Measurements from ENCODE around the gene RILPL2.

Gene RILPL2

GRCh38 chr12:123404581-123404980, 31.9 kb downstream of the RILPL2 start:
- no peak overlapping the region for H3K4me3 ChIP-seq
- H3K4me1 ChIP-seq = 0 out of 2 replicates have a peak, but pooled peaks cover 7% of the 10 kb centered on the region
- H3K9ac ChIP-seq = no peak overlapping the region

GRCh38 chr12:123401753-123402683, 34.5 kb downstream of the RILPL2 start:
- no peak for TF ChIP-seq Cebpa-rat (IDR thresholded peaks at IDR 0.05)
- Histone ChIP-seq H3K27me3 (no peaks in the 10 kb centered on the region), H3K27ac (no peak overlapping the region), H3K36me3 (peaks cover 93% of the 10 kb centered on the region), H4K20me1 (peaks cover 90% of the 10 kb centered on the region), H3K9me3 (no peaks in the 10 kb centered on the region), H3K9ac (0 out of 2 replicates have a peak overlapping the region, but pooled peaks have one; percentile 1), H3K4me1 (0 out of 2 replicates have a peak, but pooled peaks cover 7% of the 10 kb centered on the region), H3K4me2 (no peak overlapping the region), H3K4me3 (no peak overlapping the region)

More at GRCh38 chr12:123404581-123404980, 31.9 kb downstream of the RILPL2 start:
- Histone ChIP-seq H3K9me3 (no peaks in the 10 kb centered on the region), H4K20me1 (peaks cover 68% of the 10 kb centered on the region), H3K27ac (no peak overlapping the region), H3K4me2 (no peak overlapping the region), H3K27me3 (no peaks in the 10 kb centered on the region), H3K36me3 (peaks cover 87% of the 10 kb centered on the region)
- no peak for TF ChIP-seq Cebpa-rat (IDR thresholded peaks at IDR 0.05)

- peaks cover 93% of the 10 kb centered on the region for H3K36me3 ChIP-seq
- H4K20me1 ChIP-seq = peaks cover 89% of the 10 kb centered on the region
- no peak overlapping the region for H3K27ac ChIP-seq
- no peak for TF ChIP-seq Cebpa-rat (IDR thresholded peaks at IDR 0.05)
- no peak overlapping the region for H3K4me2 ChIP-seq
- 0 out of 2 replicates have a peak, but pooled peaks cover 3% of the 10 kb centered on the region for H3K4me1 ChIP-seq
- no peaks in the 10 kb centered on the region for H3K27me3 ChIP-seq
- no peak overlapping the region for H3K4me3 ChIP-seq
- H3K9me3 ChIP-seq = no peaks in the 10 kb centered on the region
- H3K9ac ChIP-seq = no peak overlapping the region
Measured at GRCh38 chr12:123399255-123399617, 37.2 kb downstream of the RILPL2 start.

- Histone ChIP-seq H3K27ac (no peak overlapping the region), H4K20me1 (peaks cover 89% of the 10 kb centered on the region), H3K9ac (no peak overlapping the region), H3K9me3 (no peaks in the 10 kb centered on the region), H3K4me1 (no peaks in the 10 kb centered on the region), H3K27me3 (no peaks in the 10 kb centered on the region), H3K36me3 (peaks cover 93% of the 10 kb centered on the region), H3K4me3 (no peak overlapping the region), H3K4me2 (no peak overlapping the region)
- TF ChIP-seq Cebpa-rat (IDR thresholded peaks at IDR 0.05) = no peak
Measured at GRCh38 chr12:123398550-123399254, 37.8 kb downstream of the RILPL2 start.

- H3K4me1 ChIP-seq = no peaks in the 10 kb centered on the region
- no peak overlapping the region for H3K4me2 ChIP-seq
- no peak for TF ChIP-seq Cebpa-rat (IDR thresholded peaks at IDR 0.05)
- H3K9ac ChIP-seq = no peak overlapping the region
- H3K36me3 ChIP-seq = peaks cover 93% of the 10 kb centered on the region
- H3K27me3 ChIP-seq = no peaks in the 10 kb centered on the region
- H3K4me3 ChIP-seq = no peak overlapping the region
- H3K27ac ChIP-seq = no peak overlapping the region
- peaks cover 88% of the 10 kb centered on the region for H4K20me1 ChIP-seq
- no peaks in the 10 kb centered on the region for H3K9me3 ChIP-seq
Measured at GRCh38 chr12:123398177-123398549, 38.3 kb downstream of the RILPL2 start.

- no peak for TF ChIP-seq Cebpa-rat (IDR thresholded peaks at IDR 0.05)
- Histone ChIP-seq H4K20me1 (peaks cover 87% of the 10 kb centered on the region), H3K36me3 (peaks cover 93% of the 10 kb centered on the region)
Measured at GRCh38 chr12:123397400-123397799, 39.1 kb downstream of the RILPL2 start.

GRCh38 chr12:123396954-123397353, 39.5 kb downstream of the RILPL2 start:
- H3K4me1 ChIP-seq = no peaks in the 10 kb centered on the region
- H3K9ac ChIP-seq = no peak overlapping the region
- no peaks in the 10 kb centered on the region for H3K27me3 ChIP-seq
- peaks cover 86% of the 10 kb centered on the region for H4K20me1 ChIP-seq
- H3K4me2 ChIP-seq = no peak overlapping the region
- H3K36me3 ChIP-seq = peaks cover 93% of the 10 kb centered on the region
- TF ChIP-seq Cebpa-rat (IDR thresholded peaks at IDR 0.05) = no peak
- no peak overlapping the region for H3K27ac ChIP-seq
- no peaks in the 10 kb centered on the region for H3K9me3 ChIP-seq
- H3K4me3 ChIP-seq = no peak overlapping the region

More at GRCh38 chr12:123397400-123397799, 39.1 kb downstream of the RILPL2 start:
- H3K9me3 ChIP-seq = no peaks in the 10 kb centered on the region
- no peak overlapping the region for H3K4me3 ChIP-seq
- no peaks in the 10 kb centered on the region for H3K27me3 ChIP-seq
- H3K4me2 ChIP-seq = no peak overlapping the region
- no peak overlapping the region for H3K9ac ChIP-seq
- no peak overlapping the region for H3K27ac ChIP-seq
- H3K4me1 ChIP-seq = no peaks in the 10 kb centered on the region

- Histone ChIP-seq H3K4me3 (no peak overlapping the region), H3K4me2 (no peak overlapping the region), H3K9me3 (no peaks in the 10 kb centered on the region), H4K20me1 (peaks cover 86% of the 10 kb centered on the region), H3K27ac (no peak overlapping the region), H3K4me1 (no peaks in the 10 kb centered on the region), H3K27me3 (no peaks in the 10 kb centered on the region), H3K36me3 (peaks cover 93% of the 10 kb centered on the region), H3K9ac (no peak overlapping the region)
- TF ChIP-seq Cebpa-rat (IDR thresholded peaks at IDR 0.05) = no peak
Measured at GRCh38 chr12:123396543-123396942, 39.9 kb downstream of the RILPL2 start.

- Histone ChIP-seq H3K4me1 (peaks cover 9% of the 10 kb centered on the region), H3K36me3 (peaks cover 96% of the 10 kb centered on the region), H3K27ac (no peak overlapping the region), H4K20me1 (peaks cover 90% of the 10 kb centered on the region), H3K9me3 (no peaks in the 10 kb centered on the region), H3K4me3 (no peak overlapping the region), H3K27me3 (no peaks in the 10 kb centered on the region), H3K4me2 (no peak overlapping the region), H3K9ac (no peak overlapping the region)
- TF ChIP-seq Cebpa-rat (IDR thresholded peaks at IDR 0.05) = no peak
Measured at GRCh38 chr12:123395236-123395635, 41.2 kb downstream of the RILPL2 start.

GRCh38 chr12:123393747-123394146, 42.7 kb downstream of the RILPL2 start:
- Histone ChIP-seq H3K27me3 (no peaks in the 10 kb centered on the region), H3K4me1 (peaks cover 16% of the 10 kb centered on the region), H3K36me3 (peaks cover 83% of the 10 kb centered on the region), H3K4me3 (no peak overlapping the region), H3K27ac (no peak overlapping the region), H3K4me2 (no peak overlapping the region), H3K9me3 (no peaks in the 10 kb centered on the region), H4K20me1 (peaks cover 83% of the 10 kb centered on the region), H3K9ac (no peak overlapping the region)
- TF ChIP-seq Cebpa-rat (IDR thresholded peaks at IDR 0.05) = no peak

Measured in BLaER1 (cell line).